Hematopoietic multipotent progenitor cell treated with erythropoietin and hydrocortisone succinate and interleukin-3 and kit ligand, for 4 days (in vitro differentiated cells): Measurements from ENCODE around the gene CACFD1.

Experiments
- DNase-seq: peaks from one replicate; pipeline ENCODE4 v3.0.0-alpha.2; 2015

Gene CACFD1

DNA sequence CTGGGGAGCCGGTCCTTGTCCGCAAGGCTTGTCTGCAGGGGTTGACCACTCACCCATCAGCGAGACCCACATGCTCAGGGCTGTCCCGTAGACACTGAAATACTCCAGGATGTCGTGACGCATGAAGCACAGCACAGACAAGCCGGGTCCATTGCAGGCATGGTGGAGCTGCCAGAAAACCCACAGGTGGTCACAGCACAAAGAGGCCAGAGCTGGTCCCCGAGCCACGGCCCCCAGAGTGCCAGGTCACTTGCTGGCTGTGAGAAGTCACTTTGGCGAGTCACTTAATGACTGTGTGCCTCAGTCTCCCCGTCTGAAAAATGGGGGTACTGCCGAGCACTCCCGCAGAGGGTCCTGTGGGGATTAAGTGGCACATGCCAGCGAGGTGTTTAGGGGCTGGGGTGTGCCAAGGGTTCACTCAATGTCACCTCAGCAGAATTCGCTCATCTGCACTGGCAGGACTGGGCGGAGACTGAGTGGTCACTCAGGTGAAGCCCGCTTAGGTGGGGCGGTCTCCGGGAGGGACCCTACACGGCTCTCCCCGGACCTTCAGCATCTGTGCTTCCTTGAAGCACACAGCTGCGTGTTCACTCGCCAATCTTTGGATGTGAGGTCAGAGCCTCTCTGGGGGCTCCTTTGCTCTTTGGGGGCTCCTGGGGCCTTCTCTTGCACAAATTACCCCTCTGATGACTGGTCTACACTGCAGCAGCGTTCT, 60.5 kb downstream of the CACFD1 start:
- no peak for DNase-seq
